Neural cell (in vitro differentiated cells): Measurements from ENCODE around the gene FMR1.

Source experiments
- POLR2AphosphoS5 ChIP-seq: IDR thresholded peaks from 2 replicates; pipeline ENCODE4 v1.6.1; 2012
- TF ChIP-seq, protein P1 (sequence below): fragments of 450-650 bp; IDR thresholded peaks from 2 replicates; pipeline ENCODE4 v1.5.1; 2014; ENCODE audit warnings: antibody characterized with exemption, mild to moderate bottlenecking, moderate library complexity; ENCODE audit not compliant: poor library complexity, severe bottlenecking

DNA sequence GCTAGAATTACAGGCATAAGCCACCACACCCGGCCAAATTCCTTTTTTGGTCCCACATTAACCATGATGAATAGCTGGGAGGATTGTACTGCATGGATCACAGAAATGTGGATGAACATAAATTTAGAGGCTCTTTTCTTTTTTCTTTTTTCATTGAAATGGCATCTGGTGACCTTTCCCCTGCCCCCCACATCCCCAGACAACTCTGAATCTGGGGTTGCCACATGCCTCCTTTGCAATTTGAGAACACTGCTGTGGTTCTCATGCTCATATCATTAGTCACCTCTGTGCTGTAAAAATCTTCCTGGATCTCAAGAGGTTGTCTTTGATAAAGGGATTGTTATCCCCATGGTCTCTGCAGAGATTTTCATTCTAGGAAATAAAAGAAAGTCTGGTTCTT, 46.6 kb downstream of the FMR1 start:
- TF ChIP-seq POLR2AphosphoS5 = no peak
- TF ChIP-seq, protein P1, sequence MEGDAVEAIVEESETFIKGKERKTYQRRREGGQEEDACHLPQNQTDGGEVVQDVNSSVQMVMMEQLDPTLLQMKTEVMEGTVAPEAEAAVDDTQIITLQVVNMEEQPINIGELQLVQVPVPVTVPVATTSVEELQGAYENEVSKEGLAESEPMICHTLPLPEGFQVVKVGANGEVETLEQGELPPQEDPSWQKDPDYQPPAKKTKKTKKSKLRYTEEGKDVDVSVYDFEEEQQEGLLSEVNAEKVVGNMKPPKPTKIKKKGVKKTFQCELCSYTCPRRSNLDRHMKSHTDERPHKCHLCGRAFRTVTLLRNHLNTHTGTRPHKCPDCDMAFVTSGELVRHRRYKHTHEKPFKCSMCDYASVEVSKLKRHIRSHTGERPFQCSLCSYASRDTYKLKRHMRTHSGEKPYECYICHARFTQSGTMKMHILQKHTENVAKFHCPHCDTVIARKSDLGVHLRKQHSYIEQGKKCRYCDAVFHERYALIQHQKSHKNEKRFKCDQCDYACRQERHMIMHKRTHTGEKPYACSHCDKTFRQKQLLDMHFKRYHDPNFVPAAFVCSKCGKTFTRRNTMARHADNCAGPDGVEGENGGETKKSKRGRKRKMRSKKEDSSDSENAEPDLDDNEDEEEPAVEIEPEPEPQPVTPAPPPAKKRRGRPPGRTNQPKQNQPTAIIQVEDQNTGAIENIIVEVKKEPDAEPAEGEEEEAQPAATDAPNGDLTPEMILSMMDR = no peak
